Fibroblast of lung (primary cell): Measurements from ENCODE around the gene HHEX.

ENCODE experiments used
- CTCF ChIP-seq, 2 donors: IDR thresholded peaks in 1 of 2; conservative IDR thresholded peaks in 1 of 2; 1 replicate in 1 of 2; 2 replicates in 1 of 2; pipeline ENCODE4 v1.5.1; 2011 to 2012; ENCODE audit warnings: low read length in 2 of 2, control low read depth in 1 of 2, inconsistent platforms in 1 of 2, low read depth in 1 of 2, mild to moderate bottlenecking in 1 of 2
- EZH2 ChIP-seq: IDR thresholded peaks from 2 replicates; pipeline ENCODE4 v1.5.1; 2012; ENCODE audit warnings: low read length, control low read depth, mild to moderate bottlenecking; ENCODE audit errors: missing control alignments

- TF ChIP-seq CTCF (conservative IDR thresholded peaks at IDR 0.05 in 1 of 2, IDR thresholded peaks at IDR 0.05 in 1 of 2; ENCODE audit: low read depth in 1 of 2, low read length in 2 of 2): no peak
- no peak for TF ChIP-seq EZH2
Observed at GRCh38 chr10:92729886-92730285, 40.1 kb downstream of the HHEX start.
